OCI-LY7 (cell line): ENCODE measurements around the gene POU4F3. TPM values are rescaled to one million over a fixed set of nuclear protein-coding genes. Genes with fewer than 3 reads are reported as not detected.

ENCODE experiments used
- BruUV-seq: library from RNA; stranded (reverse); fragments of 400-500 nt; replicated peaks from 2 replicates; lab custom pipeline; 2021; lab: Mats Ljungman, UMichigan
- CTCF ChIA-PET: fragments of 300-600 bp; sonication (Branson Sonifier 250); formaldehyde crosslinking; loops from one replicate; lab custom pipeline; 2022; ENCODE audit warnings: antibody characterized with exemption; ENCODE audit not compliant: unreplicated experiment; lab: Charles Lee
- POLR2A ChIA-PET: fragments of 300-600 bp; sonication (Branson Sonifier 250); formaldehyde crosslinking; loops from one replicate; lab custom pipeline; 2022; ENCODE audit warnings: antibody characterized with exemption; lab: Charles Lee
- DNase-seq: peaks from one replicate; pipeline ENCODE4 v3.0.0-alpha.2; 2015; ENCODE audit warnings: low spot score
- H2AFZ ChIP-seq: fragments of 200-600 bp; sonication (generic), shearing (Covaris generic); 2 replicates; pipeline ENCODE4 v1.6.1; 2014; ENCODE audit warnings: mild to moderate bottlenecking, antibody characterized with exemption, low read length, moderate library complexity
- H3K27ac ChIP-seq: fragments of 200-600 bp; sonication (generic); 2 replicates; pipeline ENCODE4 v1.5.1; 2014; ENCODE audit warnings: mixed run types, low read depth, mild to moderate bottlenecking, moderate library complexity, low read length, inconsistent platforms; ENCODE audit not compliant: poor library complexity, severe bottlenecking
- H3K36me3 ChIP-seq: fragments of 200-600 bp; sonication (generic); 2 replicates; pipeline ENCODE4 v1.6.1; 2014; ENCODE audit warnings: mild to moderate bottlenecking, antibody characterized with exemption, low read length, moderate library complexity, mixed read lengths; ENCODE audit not compliant: insufficient read depth
- H3K4me1 ChIP-seq: fragments of 200-600 bp; sonication (generic); 2 replicates; pipeline ENCODE4 v1.5.1; 2014; ENCODE audit warnings: mild to moderate bottlenecking, low read length; ENCODE audit not compliant: insufficient read depth, poor library complexity, severe bottlenecking
- H3K4me2 ChIP-seq: fragments of 200-600 bp; sonication (generic); 2 replicates; pipeline ENCODE4 v1.6.1; 2014; ENCODE audit warnings: mild to moderate bottlenecking, low read length
- H3K4me3 ChIP-seq: fragments of 200-600 bp; sonication (generic); 2 replicates; pipeline ENCODE4 v1.5.1; 2014; ENCODE audit warnings: mild to moderate bottlenecking, low read depth, low read length; ENCODE audit not compliant: poor library complexity, severe bottlenecking
- H3K79me2 ChIP-seq: fragments of 200-600 bp; sonication (generic); 2 replicates; pipeline ENCODE4 v1.6.1; 2016; ENCODE audit warnings: low read depth, mild to moderate bottlenecking, low read length, moderate library complexity, mixed read lengths; ENCODE audit not compliant: insufficient read depth
- H3K9me2 ChIP-seq: fragments of 200-600 bp; sonication (generic); 2 replicates; pipeline ENCODE4 v1.6.1; 2016; ENCODE audit warnings: mild to moderate bottlenecking, low read length, mixed read lengths; ENCODE audit not compliant: insufficient read depth
- H3K9me3 ChIP-seq: fragments of 200-600 bp; sonication (generic); 2 replicates; pipeline ENCODE4 v1.6.1; 2014; ENCODE audit warnings: mild to moderate bottlenecking, mixed run types, low read length, mixed read lengths
- H4K20me1 ChIP-seq: fragments of 200-600 bp; sonication (generic); 2 replicates; pipeline ENCODE4 v1.6.1; 2014; ENCODE audit warnings: mild to moderate bottlenecking, antibody characterized with exemption, low read length, moderate library complexity, mixed read lengths; ENCODE audit not compliant: insufficient read depth
- EZH2phosphoT487 ChIP-seq: fragments of 200-600 bp; sonication (generic); IDR thresholded peaks from 2 replicates; pipeline ENCODE4 v1.6.1; 2018; ENCODE audit warnings: low read depth, borderline replicate concordance, mild to moderate bottlenecking, mixed run types, antibody characterized with exemption, low read length, moderate library complexity, mixed read lengths
- intact Hi-C: fragments of 100-400 bp; cut with micrococcal nuclease; formaldehyde crosslinking; loops from one replicate; pipeline ENCODE4 v1.10.0; 2022; ENCODE audit not compliant: unreplicated experiment
- total RNA-seq, 2 experiments: library from RNA; depleted of rRNA in 1 of 2; stranded (reverse); fragments of >200 nt in 1 of 2; shearing (Covaris generic) in 1 of 2; gene quantifications; 2 replicates each; pipeline ENCODE4 v1.2.3, GENCODE V29; 2014 to 2022
- TF ChIP-seq, protein P1 (sequence below): fragments of 200-600 bp; sonication (generic); conservative IDR thresholded peaks from 2 replicates; pipeline ENCODE4 v1.5.1; 2014; ENCODE audit warnings: mild to moderate bottlenecking, antibody characterized with exemption, low read length, moderate library complexity, mixed read lengths

The POU4F3 gene
- total RNA-seq, 2 experiments from 2014 or later: not detected

DNA sequence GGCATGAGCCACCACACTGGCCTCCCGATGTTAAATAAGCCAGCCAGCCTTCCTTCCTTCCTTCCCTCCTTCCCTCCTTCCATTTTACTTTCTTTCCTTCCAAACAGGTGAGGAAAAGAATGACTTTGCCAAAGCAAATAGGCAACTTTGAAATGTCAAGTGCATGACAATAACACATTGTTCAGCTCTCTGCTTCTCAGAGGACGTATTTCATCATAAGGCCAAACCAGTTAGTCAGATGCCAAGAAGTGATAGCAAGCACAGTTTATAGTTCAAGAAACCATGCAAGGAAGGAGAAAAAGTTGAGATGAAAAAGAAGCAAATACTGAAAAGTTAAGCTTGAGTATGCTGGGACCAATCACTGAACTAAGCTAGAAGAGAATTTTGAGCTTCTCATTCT, 29.5 kb downstream of the POU4F3 start:
- intact Hi-C loops: no loop called here
- CTCF ChIA-PET: no interaction called here
- no peaks in the 10 kb centered on the region for H3K79me2 ChIP-seq
- POLR2A ChIA-PET: no interaction called here
- DNase-seq: no peak
- BruUV-seq: no TSS peak
- no peak overlapping the region for H3K27ac ChIP-seq
- TF ChIP-seq, protein P1, sequence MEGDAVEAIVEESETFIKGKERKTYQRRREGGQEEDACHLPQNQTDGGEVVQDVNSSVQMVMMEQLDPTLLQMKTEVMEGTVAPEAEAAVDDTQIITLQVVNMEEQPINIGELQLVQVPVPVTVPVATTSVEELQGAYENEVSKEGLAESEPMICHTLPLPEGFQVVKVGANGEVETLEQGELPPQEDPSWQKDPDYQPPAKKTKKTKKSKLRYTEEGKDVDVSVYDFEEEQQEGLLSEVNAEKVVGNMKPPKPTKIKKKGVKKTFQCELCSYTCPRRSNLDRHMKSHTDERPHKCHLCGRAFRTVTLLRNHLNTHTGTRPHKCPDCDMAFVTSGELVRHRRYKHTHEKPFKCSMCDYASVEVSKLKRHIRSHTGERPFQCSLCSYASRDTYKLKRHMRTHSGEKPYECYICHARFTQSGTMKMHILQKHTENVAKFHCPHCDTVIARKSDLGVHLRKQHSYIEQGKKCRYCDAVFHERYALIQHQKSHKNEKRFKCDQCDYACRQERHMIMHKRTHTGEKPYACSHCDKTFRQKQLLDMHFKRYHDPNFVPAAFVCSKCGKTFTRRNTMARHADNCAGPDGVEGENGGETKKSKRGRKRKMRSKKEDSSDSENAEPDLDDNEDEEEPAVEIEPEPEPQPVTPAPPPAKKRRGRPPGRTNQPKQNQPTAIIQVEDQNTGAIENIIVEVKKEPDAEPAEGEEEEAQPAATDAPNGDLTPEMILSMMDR: no peak
- no peak for TF ChIP-seq EZH2phosphoT487
- H2AFZ ChIP-seq: no peak overlapping the region
- no peaks in the 10 kb centered on the region for H3K9me3 ChIP-seq
- H3K4me3 ChIP-seq: no peak overlapping the region
- H4K20me1 ChIP-seq: no peaks in the 10 kb centered on the region
- no peaks in the 10 kb centered on the region for H3K4me1 ChIP-seq
- no peak overlapping the region for H3K4me2 ChIP-seq
- no peaks in the 10 kb centered on the region for H3K9me2 ChIP-seq
- H3K36me3 ChIP-seq: no peaks in the 10 kb centered on the region

DNA sequence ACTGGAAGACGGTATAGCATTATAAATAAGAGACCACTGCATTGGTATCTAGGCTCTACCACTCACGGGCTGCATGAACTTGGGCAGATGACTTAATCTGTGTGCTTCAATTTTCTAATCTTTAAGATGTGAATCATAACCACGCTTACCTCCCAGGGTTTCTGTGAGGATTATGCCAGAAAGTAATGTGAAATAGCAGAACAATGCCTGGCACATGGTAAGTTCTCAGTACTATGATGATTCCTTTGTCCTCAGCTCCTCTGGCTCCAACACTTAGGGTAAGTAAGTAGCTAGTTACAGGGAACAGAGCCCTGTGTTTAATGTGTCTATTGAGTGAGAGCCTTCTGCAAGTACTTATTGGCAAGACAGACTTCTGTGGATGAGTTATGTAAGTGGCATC, 31.1 kb downstream of the POU4F3 start:
- Histone ChIP-seq H3K4me1 (no peaks in the 10 kb centered on the region), H4K20me1 (no peaks in the 10 kb centered on the region), H3K4me2 (no peak overlapping the region), H3K4me3 (no peak overlapping the region), H3K9me3 (no peaks in the 10 kb centered on the region), H3K9me2 (no peaks in the 10 kb centered on the region), H2AFZ (no peak overlapping the region), H3K79me2 (no peaks in the 10 kb centered on the region), H3K36me3 (no peaks in the 10 kb centered on the region), H3K27ac (no peak overlapping the region)
- BruUV-seq: no TSS peak
- DNase-seq: no peak
- intact Hi-C loops: no loop called here
- TF ChIP-seq, protein P1: no peak
- no peak for TF ChIP-seq EZH2phosphoT487
- ChIA-PET POLR2A (no interaction called here), CTCF (no interaction called here)

DNA sequence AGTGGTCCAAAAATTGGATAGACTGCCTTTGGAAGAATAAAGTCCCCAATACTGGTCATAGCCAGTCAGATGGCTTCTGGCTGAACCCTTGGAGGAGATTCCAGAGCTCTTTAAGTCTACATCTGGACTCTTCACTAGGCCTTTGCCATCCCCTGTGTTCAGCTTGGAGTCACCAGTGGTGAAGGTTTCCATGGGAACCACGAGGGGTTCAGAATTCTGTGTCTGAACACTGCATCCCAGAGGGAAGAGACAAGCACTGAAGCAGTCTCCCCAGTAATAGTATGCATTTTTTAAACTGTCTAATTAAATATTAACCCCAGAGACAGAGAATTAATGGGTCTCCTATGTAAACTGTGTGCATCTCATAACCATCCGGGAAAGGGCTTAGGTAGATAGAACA, 38.2 kb downstream of the POU4F3 start:
- POLR2A ChIA-PET: interaction anchor here (0.9 kb wide), 1 partner anchor 11 kb away, joined by 3 read pairs; no protein-coding TSS in a partner anchor
- H3K9me2 ChIP-seq: no peaks in the 10 kb centered on the region
- H2AFZ ChIP-seq: no peak overlapping the region
- no peaks in the 10 kb centered on the region for H3K9me3 ChIP-seq
- DNase-seq: no peak
- TF ChIP-seq EZH2phosphoT487: no peak
- TF ChIP-seq, protein P1: no peak
- H3K36me3 ChIP-seq: no peaks in the 10 kb centered on the region
- no TSS peak for BruUV-seq
- no peaks in the 10 kb centered on the region for H4K20me1 ChIP-seq
- no peak overlapping the region for H3K4me3 ChIP-seq
- H3K4me1 ChIP-seq: no peaks in the 10 kb centered on the region
- CTCF ChIA-PET: no interaction called here
- H3K4me2 ChIP-seq: no peak overlapping the region
- no peak overlapping the region for H3K27ac ChIP-seq
- H3K79me2 ChIP-seq: no peaks in the 10 kb centered on the region
- intact Hi-C loops: no loop called here
